Panc1 (cell line): Measurements from ENCODE around the gene SPTSSA. TPM values are rescaled to one million over a fixed set of nuclear protein-coding genes. Genes with fewer than 3 reads are reported as not detected.

Source experiments
- ATAC-seq: fragments of 200-7000 bp; cut with Tn5 transposase; 2 replicates; pipeline ENCODE4 v1.9.1; 2020; ENCODE audit warnings: mild to moderate bottlenecking, moderate library complexity
- BruUV-seq: library from RNA; stranded (reverse); fragments of 400-500 nt; replicated peaks from 2 replicates; lab custom pipeline; 2021; lab: Mats Ljungman, UMichigan
- CTCF ChIA-PET: fragments of 300-600 bp; sonication (Branson Sonifier 250); formaldehyde crosslinking; loops from one replicate; lab custom pipeline; 2022; ENCODE audit warnings: antibody characterized with exemption; lab: Charles Lee
- POLR2A ChIA-PET: fragments of 300-600 bp; sonication (Branson Sonifier 250); formaldehyde crosslinking; loops from one replicate; lab custom pipeline; 2022; ENCODE audit warnings: antibody characterized with exemption; lab: Charles Lee
- DNase-seq: peaks from one replicate; pipeline ENCODE4 v3.0.0-alpha.2; 2010; ENCODE audit warnings: low read depth, low spot score
- H3K27ac ChIP-seq: 2 replicates; pipeline ENCODE4 v1.5.1; 2011; ENCODE audit warnings: mild to moderate bottlenecking, low read length, inconsistent platforms
- H3K27me3 ChIP-seq: fragments of 200-500 bp; sonication (Bioruptor generic); 2 replicates; pipeline ENCODE4 v1.6.0; 2014; ENCODE audit warnings: low read length, inconsistent platforms; ENCODE audit not compliant: control insufficient read depth, insufficient read depth
- H3K36me3 ChIP-seq: fragments of 200-500 bp; sonication (Bioruptor generic); 2 replicates; pipeline ENCODE4 v1.5.1; 2014; ENCODE audit warnings: inconsistent platforms, mild to moderate bottlenecking, low read length, moderate library complexity; ENCODE audit not compliant: control insufficient read depth, insufficient read depth
- H3K4me1 ChIP-seq: 2 replicates; pipeline ENCODE4 v1.5.1; 2011; ENCODE audit warnings: inconsistent platforms, mild to moderate bottlenecking, low read length, moderate library complexity; ENCODE audit not compliant: control insufficient read depth, insufficient read depth
- H3K4me3 ChIP-seq, 2 experiments: 2 replicates each; pipeline ENCODE4 v1.5.1; 2011 to 2012; ENCODE audit warnings: low read depth in 2 of 2, low read length in 2 of 2, mild to moderate bottlenecking in 2 of 2, inconsistent platforms in 1 of 2, moderate library complexity in 1 of 2
- H3K9me3 ChIP-seq: fragments of 200-500 bp; sonication (Bioruptor generic); 2 replicates; pipeline ENCODE4 v1.5.1; 2014; ENCODE audit warnings: low read depth, mild to moderate bottlenecking, inconsistent platforms, low read length, moderate library complexity; ENCODE audit not compliant: control insufficient read depth, insufficient read depth
- POLR2AphosphoS5 ChIP-seq: IDR thresholded peaks from 2 replicates; pipeline ENCODE4 v1.6.1; 2012; ENCODE audit warnings: mild to moderate bottlenecking, low read depth, low read length, moderate library complexity
- SIN3A ChIP-seq: IDR thresholded peaks from 2 replicates; pipeline ENCODE4 v1.6.1; 2012; ENCODE audit warnings: low read depth, mild to moderate bottlenecking, low read length, moderate library complexity, borderline replicate concordance; ENCODE audit not compliant: insufficient read depth
- TCF7L2 ChIP-seq: IDR thresholded peaks from 2 replicates; pipeline ENCODE4 v1.6.1; 2011; ENCODE audit warnings: mild to moderate bottlenecking, low read depth, low read length, inconsistent platforms
- in situ Hi-C: cut with HindIII; loops from 2 replicates; pipeline ENCODE4 v1.10.0; 2016; ENCODE audit warnings: low sequenced_read_pairs, low pct_unique_long_range_greater_than_20kb
- intact Hi-C: fragments of 100-400 bp; cut with micrococcal nuclease; formaldehyde crosslinking; loops from one replicate; pipeline ENCODE4 v1.10.0; 2022; ENCODE audit not compliant: unreplicated experiment
- total RNA-seq: library from RNA; stranded (reverse); gene quantifications from one replicate; pipeline ENCODE4 v1.2.1, GENCODE V29; 2021; ENCODE audit not compliant: unreplicated experiment
- TF ChIP-seq, protein P1 (sequence below): fragments of 450-650 bp; IDR thresholded peaks from 2 replicates; pipeline ENCODE4 v1.5.1; 2017; ENCODE audit warnings: mild to moderate bottlenecking
- TF ChIP-seq, protein P2 (sequence below), 2 experiments: IDR thresholded peaks; 2 replicates each; pipeline ENCODE4 v1.6.1; 2011 to 2012; ENCODE audit warnings: low read depth in 2 of 2, control low read depth in 1 of 2, low read length in 1 of 2, mild to moderate bottlenecking in 1 of 2, moderate library complexity in 1 of 2; ENCODE audit not compliant: insufficient read depth in 1 of 2

The SPTSSA gene
- total RNA-seq, 1 experiment from 2014 or later: 15.6 TPM

DNA sequence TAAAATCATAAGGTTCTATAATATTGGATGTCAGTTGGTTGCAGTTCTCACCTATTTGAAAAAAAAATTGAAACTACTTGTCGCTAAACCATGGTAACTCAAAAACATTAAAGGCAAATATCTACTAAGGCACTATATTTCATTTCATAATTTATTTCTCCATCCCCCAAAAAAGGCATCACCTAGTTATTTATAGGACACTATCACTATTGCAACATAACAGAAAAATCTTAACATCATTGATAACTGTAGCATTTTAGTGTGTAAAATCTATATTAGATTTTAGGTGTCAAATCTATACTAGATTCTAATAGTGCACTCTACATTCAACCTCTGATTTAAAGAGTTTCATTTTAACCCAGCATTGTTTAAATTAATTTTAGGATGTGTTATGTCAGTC is 1.7 kb downstream of the SPTSSA start:
- H3K36me3 ChIP-seq: no peaks in the 10 kb centered on the region; the same call in none of the 2 replicates
- no peaks in the 10 kb centered on the region for H3K9me3 ChIP-seq
- ChIA-PET CTCF (no interaction called here), POLR2A (no interaction called here)
- in situ Hi-C loops (no loop called here), intact Hi-C loops (no loop called here)
- peaks cover 11% of the 10 kb centered on the region; the same call in 1 of the 2 replicates for H3K4me1 ChIP-seq
- no TSS peak for BruUV-seq
- ATAC-seq (no peak), DNase-seq (no peak)
- no peak for TF ChIP-seq TCF7L2
- TF ChIP-seq, protein P1, sequence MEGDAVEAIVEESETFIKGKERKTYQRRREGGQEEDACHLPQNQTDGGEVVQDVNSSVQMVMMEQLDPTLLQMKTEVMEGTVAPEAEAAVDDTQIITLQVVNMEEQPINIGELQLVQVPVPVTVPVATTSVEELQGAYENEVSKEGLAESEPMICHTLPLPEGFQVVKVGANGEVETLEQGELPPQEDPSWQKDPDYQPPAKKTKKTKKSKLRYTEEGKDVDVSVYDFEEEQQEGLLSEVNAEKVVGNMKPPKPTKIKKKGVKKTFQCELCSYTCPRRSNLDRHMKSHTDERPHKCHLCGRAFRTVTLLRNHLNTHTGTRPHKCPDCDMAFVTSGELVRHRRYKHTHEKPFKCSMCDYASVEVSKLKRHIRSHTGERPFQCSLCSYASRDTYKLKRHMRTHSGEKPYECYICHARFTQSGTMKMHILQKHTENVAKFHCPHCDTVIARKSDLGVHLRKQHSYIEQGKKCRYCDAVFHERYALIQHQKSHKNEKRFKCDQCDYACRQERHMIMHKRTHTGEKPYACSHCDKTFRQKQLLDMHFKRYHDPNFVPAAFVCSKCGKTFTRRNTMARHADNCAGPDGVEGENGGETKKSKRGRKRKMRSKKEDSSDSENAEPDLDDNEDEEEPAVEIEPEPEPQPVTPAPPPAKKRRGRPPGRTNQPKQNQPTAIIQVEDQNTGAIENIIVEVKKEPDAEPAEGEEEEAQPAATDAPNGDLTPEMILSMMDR: no peak
- TF ChIP-seq, protein P2, sequence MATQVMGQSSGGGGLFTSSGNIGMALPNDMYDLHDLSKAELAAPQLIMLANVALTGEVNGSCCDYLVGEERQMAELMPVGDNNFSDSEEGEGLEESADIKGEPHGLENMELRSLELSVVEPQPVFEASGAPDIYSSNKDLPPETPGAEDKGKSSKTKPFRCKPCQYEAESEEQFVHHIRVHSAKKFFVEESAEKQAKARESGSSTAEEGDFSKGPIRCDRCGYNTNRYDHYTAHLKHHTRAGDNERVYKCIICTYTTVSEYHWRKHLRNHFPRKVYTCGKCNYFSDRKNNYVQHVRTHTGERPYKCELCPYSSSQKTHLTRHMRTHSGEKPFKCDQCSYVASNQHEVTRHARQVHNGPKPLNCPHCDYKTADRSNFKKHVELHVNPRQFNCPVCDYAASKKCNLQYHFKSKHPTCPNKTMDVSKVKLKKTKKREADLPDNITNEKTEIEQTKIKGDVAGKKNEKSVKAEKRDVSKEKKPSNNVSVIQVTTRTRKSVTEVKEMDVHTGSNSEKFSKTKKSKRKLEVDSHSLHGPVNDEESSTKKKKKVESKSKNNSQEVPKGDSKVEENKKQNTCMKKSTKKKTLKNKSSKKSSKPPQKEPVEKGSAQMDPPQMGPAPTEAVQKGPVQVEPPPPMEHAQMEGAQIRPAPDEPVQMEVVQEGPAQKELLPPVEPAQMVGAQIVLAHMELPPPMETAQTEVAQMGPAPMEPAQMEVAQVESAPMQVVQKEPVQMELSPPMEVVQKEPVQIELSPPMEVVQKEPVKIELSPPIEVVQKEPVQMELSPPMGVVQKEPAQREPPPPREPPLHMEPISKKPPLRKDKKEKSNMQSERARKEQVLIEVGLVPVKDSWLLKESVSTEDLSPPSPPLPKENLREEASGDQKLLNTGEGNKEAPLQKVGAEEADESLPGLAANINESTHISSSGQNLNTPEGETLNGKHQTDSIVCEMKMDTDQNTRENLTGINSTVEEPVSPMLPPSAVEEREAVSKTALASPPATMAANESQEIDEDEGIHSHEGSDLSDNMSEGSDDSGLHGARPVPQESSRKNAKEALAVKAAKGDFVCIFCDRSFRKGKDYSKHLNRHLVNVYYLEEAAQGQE (IDR thresholded peaks at IDR 0.05; ENCODE audit: insufficient read depth in 1 of 2, low read depth in 2 of 2, low read length in 1 of 2): no peak
- no peak for TF ChIP-seq SIN3A
- no peak for TF ChIP-seq POLR2AphosphoS5
- no peaks in the 10 kb centered on the region for H3K27me3 ChIP-seq
- H3K27ac ChIP-seq: no peak overlapping the region; the same call in 1 of the 2 replicates
- H3K4me3 ChIP-seq: peak overlapping the region; percentile 73 to 77; a peak in 3 of 4 replicates

DNA sequence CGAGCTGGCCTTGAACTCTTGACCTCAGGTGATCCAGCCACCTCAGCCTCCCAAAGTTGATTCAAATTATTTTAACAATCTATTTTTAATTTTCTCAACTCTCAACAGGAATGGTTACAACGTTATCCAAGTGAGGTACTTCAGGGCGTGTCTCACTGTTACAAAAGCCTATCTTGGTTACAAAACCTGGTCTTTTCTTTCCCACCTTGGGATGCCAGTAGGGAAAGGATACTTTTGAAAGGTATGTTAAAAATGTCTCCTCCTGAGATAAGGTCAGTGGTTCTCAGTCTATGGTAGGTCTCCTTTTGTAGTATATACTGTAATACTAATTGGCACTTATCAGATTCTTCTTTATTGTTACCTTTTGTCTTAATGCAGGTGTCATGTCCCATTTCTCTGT is 4.9 kb downstream of the SPTSSA start:
- intact Hi-C loops: no loop called here
- BruUV-seq: no TSS peak

More for the DNA sequence above, 4.9 kb downstream of the SPTSSA start:
- Histone ChIP-seq H3K27me3 (no peaks in the 10 kb centered on the region), H3K9me3 (no peaks in the 10 kb centered on the region), H3K4me1 (peaks cover 11% of the 10 kb centered on the region; the same call in 1 of the 2 replicates), H3K4me3 (no peak overlapping the region), H3K36me3 (no peaks in the 10 kb centered on the region; the same call in none of the 2 replicates), H3K27ac (no peak overlapping the region)
- TF ChIP-seq TCF7L2 (no peak), SIN3A (no peak), POLR2AphosphoS5 (no peak)
- TF ChIP-seq, protein P2 (IDR thresholded peaks at IDR 0.05; ENCODE audit: insufficient read depth in 1 of 2, low read depth in 2 of 2, low read length in 1 of 2): no peak
- TF ChIP-seq, protein P1: no peak
- CTCF ChIA-PET: no interaction called here
- no peak for ATAC-seq
- POLR2A ChIA-PET: no interaction called here
- no peak for DNase-seq
- in situ Hi-C loops: no loop called here
